ENCODE results near the gene EFCAB9.

Gene EFCAB9

DNA sequence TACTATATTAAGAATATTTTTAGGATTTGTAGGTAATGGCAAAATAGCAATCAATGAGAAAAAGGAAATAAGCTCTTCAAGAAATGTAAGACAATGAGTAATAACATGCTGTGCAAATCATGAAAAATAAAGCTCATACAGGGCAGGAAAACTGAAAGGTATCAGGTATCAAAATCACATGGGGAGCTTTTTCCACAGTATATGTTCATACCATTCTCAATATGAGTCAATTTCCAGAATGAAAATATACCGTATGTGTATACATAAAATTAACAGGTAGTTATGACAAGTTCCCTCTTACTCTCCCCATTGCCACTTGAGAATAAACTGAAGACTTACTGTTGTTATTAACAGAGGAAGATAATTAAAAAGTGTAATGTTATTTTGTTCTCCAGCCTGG lies 35.9 kb downstream of the EFCAB9 start:
- H3K4me1 ChIP-seq (ENCODE audit: low read length), result peaks cover 13% of the 10 kb centered on the region
- no peaks in the 10 kb centered on the region for H3K27me3 ChIP-seq (ENCODE audit: low read depth, low read length)
- H3K9ac ChIP-seq (ENCODE audit: low read length), result no peak overlapping the region
- no peaks in the 10 kb centered on the region for H3K9me3 ChIP-seq (ENCODE audit: insufficient read depth, low read length)
- no peak overlapping the region for H3K4me3 ChIP-seq (ENCODE audit: low read length)
- TF ChIP-seq, protein P1, sequence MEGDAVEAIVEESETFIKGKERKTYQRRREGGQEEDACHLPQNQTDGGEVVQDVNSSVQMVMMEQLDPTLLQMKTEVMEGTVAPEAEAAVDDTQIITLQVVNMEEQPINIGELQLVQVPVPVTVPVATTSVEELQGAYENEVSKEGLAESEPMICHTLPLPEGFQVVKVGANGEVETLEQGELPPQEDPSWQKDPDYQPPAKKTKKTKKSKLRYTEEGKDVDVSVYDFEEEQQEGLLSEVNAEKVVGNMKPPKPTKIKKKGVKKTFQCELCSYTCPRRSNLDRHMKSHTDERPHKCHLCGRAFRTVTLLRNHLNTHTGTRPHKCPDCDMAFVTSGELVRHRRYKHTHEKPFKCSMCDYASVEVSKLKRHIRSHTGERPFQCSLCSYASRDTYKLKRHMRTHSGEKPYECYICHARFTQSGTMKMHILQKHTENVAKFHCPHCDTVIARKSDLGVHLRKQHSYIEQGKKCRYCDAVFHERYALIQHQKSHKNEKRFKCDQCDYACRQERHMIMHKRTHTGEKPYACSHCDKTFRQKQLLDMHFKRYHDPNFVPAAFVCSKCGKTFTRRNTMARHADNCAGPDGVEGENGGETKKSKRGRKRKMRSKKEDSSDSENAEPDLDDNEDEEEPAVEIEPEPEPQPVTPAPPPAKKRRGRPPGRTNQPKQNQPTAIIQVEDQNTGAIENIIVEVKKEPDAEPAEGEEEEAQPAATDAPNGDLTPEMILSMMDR (IDR thresholded peaks at IDR 0.05; ENCODE audit: low read depth, low read length), result no peak
- H3K79me2 ChIP-seq (ENCODE audit: low read length), result no peaks in the 10 kb centered on the region
- peaks cover 5% of the 10 kb centered on the region for H3K36me3 ChIP-seq (replicated peaks; ENCODE audit: low read depth, low read length)
- no peak overlapping the region for H3K27ac ChIP-seq (ENCODE audit: low read length)
- H4K20me1 ChIP-seq (ENCODE audit: insufficient read depth, low read length), result peaks cover 4% of the 10 kb centered on the region; the same call in 1 of the 2 replicates
- H3K4me2 ChIP-seq (ENCODE audit: low read length), result peak overlapping the region; percentile 13; the same call in 1 of the 2 replicates
- no peak overlapping the region for H2AFZ ChIP-seq (ENCODE audit: low read depth, low read length)

DNA sequence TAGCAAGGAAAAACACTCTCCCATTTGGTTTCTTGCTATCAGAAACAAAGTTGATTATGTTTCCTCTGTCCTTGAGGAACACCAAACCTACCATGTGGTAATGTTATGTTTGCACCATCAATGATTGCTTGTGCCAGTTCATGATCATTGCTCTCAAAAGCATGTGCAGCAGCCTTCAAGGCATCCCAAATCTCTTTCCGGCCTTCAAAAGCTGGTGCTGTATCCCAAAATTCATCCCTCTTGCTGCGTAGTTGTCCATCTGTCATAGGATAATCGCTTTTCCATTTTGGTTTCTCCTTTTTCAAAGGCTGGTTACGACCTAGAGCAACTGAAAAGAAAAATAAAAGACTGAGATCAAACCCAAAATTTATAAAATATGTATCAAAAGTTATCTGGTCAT lies 40.1 kb downstream of the EFCAB9 start:
- Histone ChIP-seq H3K27ac (ENCODE audit: low read length) (no peak overlapping the region), H3K9me3 (ENCODE audit: insufficient read depth, low read length) (no peaks in the 10 kb centered on the region), H3K79me2 (ENCODE audit: low read length) (peaks cover 20% of the 10 kb centered on the region; the same call in 1 of the 2 replicates), H3K4me2 (ENCODE audit: low read length) (no peak overlapping the region), H3K4me1 (ENCODE audit: low read length) (peaks cover 31% of the 10 kb centered on the region), H4K20me1 (ENCODE audit: insufficient read depth, low read length) (peaks cover 22% of the 10 kb centered on the region), H3K4me3 (ENCODE audit: low read length) (no peak overlapping the region), H3K9ac (ENCODE audit: low read length) (no peak overlapping the region), H2AFZ (ENCODE audit: low read depth, low read length) (no peak overlapping the region), H3K27me3 (ENCODE audit: low read depth, low read length) (no peaks in the 10 kb centered on the region), H3K36me3 (replicated peaks; ENCODE audit: low read depth, low read length) (peaks cover 2% of the 10 kb centered on the region)
- TF ChIP-seq EZH2phosphoT487 (IDR thresholded peaks at IDR 0.05; ENCODE audit: low read depth), result no peak
- TF ChIP-seq, protein P1 (IDR thresholded peaks at IDR 0.05; ENCODE audit: low read depth, low read length), result no peak

DNA sequence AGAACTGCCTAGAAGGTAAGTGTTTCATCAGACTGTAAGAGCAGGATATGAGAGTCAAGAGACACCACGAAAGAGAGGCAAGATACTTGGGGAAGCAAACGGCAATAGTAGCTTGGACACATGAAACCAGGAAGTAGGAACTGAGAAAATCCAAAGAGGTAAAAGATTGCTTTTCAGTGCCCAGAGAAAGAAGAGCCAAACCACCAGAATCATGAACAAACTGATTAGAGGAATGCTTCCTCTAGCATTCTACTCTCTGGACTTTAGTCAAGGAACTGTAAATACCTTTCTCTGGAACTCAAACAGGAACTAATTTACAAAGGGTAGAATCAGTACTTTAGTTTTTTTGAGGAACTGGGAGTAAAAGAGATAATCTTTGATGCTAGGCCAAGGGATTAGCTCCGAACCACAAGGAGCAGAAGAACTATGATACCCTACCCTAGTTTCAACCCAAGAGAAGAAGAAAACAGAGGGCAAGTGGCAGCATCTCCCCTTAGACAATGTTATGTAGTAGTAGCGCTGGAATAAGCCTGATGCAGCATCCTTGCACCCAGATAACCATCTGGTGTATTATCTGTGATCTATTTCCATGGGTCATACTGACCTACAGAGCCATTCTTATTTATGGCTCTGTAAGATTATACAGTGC lies 41.3 kb downstream of the EFCAB9 start:
- no peak for TF ChIP-seq EZH2phosphoT487 (IDR thresholded peaks at IDR 0.05; ENCODE audit: low read depth)
- TF ChIP-seq, protein P1 (IDR thresholded peaks at IDR 0.05; ENCODE audit: low read depth, low read length), result no peak
- H2AFZ ChIP-seq (ENCODE audit: low read depth, low read length), result no peak overlapping the region
- peaks cover 20% of the 10 kb centered on the region; the same call in 1 of the 2 replicates for H3K79me2 ChIP-seq (ENCODE audit: low read length)
- H3K9me3 ChIP-seq (ENCODE audit: insufficient read depth, low read length), result no peaks in the 10 kb centered on the region
- H3K4me2 ChIP-seq (ENCODE audit: low read length), result peak overlapping the region; percentile 63
- H3K27me3 ChIP-seq (ENCODE audit: low read depth, low read length), result no peaks in the 10 kb centered on the region
- H3K9ac ChIP-seq (ENCODE audit: low read length), result no peak overlapping the region
- peaks cover 23% of the 10 kb centered on the region for H3K4me1 ChIP-seq (ENCODE audit: low read length)
- peaks cover 22% of the 10 kb centered on the region for H4K20me1 ChIP-seq (ENCODE audit: insufficient read depth, low read length)
- peaks cover 2% of the 10 kb centered on the region for H3K36me3 ChIP-seq (replicated peaks; ENCODE audit: low read depth, low read length)
- H3K27ac ChIP-seq (ENCODE audit: low read length), result peak overlapping the region; percentile 15; the same call in 1 of the 2 replicates
- peak overlapping the region; percentile 22; the same call in 1 of the 2 replicates for H3K4me3 ChIP-seq (ENCODE audit: low read length)

DNA sequence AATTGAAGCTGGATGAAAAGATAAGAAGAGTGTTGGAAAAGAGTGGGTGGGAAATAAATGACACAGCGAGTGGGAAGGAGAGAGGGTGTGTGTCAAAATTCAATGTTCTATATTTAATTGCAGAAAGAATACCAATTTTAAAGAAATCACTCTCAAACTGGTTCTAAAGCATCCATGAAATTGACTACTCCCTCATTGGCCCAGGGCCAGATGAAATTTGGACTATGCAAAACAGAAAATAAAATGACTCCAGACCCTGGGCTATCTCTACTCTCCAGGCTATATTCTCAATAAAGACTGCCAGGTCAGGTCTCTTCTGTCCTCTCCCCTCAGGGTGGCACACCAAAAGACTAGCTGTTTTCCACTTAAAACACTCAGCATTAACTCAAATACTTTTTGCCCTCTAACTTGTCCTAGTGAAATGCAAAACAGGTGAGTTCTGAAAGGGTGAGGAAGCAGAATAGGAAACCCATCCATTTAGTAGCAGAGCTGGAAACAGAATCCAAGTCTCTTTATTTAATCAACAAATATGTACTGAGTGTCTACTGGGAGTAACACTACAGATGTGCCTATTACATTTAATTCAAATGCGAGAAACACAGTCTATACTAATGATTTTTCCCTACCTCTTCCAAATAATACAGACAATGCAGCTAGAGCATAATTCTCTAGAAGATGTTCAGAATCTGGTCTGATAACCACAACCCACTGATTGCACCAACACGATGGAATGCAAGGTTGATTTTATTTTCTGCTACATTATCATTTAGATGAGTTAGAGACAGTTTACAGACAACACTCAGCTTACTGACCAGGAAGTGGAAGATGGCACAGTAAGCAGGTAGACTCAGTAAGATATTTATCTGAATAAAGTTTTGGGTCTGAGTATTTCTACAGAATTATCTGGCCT lies 42.1 kb downstream of the EFCAB9 start:
- Histone ChIP-seq H3K27ac (ENCODE audit: low read length) (no peak overlapping the region), H3K4me3 (ENCODE audit: low read length) (peak overlapping the region; percentile 22; the same call in 1 of the 2 replicates), H3K4me2 (ENCODE audit: low read length) (peak overlapping the region; percentile 63), H3K4me1 (ENCODE audit: low read length) (peaks cover 22% of the 10 kb centered on the region), H4K20me1 (ENCODE audit: insufficient read depth, low read length) (peaks cover 22% of the 10 kb centered on the region), H3K79me2 (ENCODE audit: low read length) (peaks cover 20% of the 10 kb centered on the region; the same call in 1 of the 2 replicates), H3K9me3 (ENCODE audit: insufficient read depth, low read length) (no peaks in the 10 kb centered on the region), H3K36me3 (replicated peaks; ENCODE audit: low read depth, low read length) (peaks cover 2% of the 10 kb centered on the region), H2AFZ (ENCODE audit: low read depth, low read length) (no peak overlapping the region), H3K9ac (ENCODE audit: low read length) (no peak overlapping the region), H3K27me3 (ENCODE audit: low read depth, low read length) (no peaks in the 10 kb centered on the region)
- TF ChIP-seq, protein P1 (IDR thresholded peaks at IDR 0.05; ENCODE audit: low read depth, low read length), result no peak
- no peak for TF ChIP-seq EZH2phosphoT487 (IDR thresholded peaks at IDR 0.05; ENCODE audit: low read depth)

Measured in OCI-LY3 (cell line).